Activated CD4-positive, alpha-beta T cell treated with anti-CD3 and anti-CD28 coated beads for 36 hours (primary cell): ENCODE results near the gene CACNA2D3. TPM values are rescaled to one million over a fixed set of nuclear protein-coding genes. Genes with fewer than 3 reads are reported as not detected.

Experiments
- ATAC-seq: fragments of 200-7000 bp; cut with Tn5 transposase; one replicate; pipeline ENCODE4 v1.10.0; 2021; ENCODE audit warnings: mild to moderate bottlenecking, moderate library complexity
- CTCF ChIA-PET: fragments of 350-600 bp; sonication (Branson Sonifier 250); formaldehyde crosslinking; loops from one replicate; lab custom pipeline; 2021; ENCODE audit warnings: antibody characterized with exemption; lab: Charles Lee
- POLR2A ChIA-PET: fragments of 350-600 bp; sonication (Branson Sonifier 250); formaldehyde crosslinking; loops from one replicate; lab custom pipeline; 2021; ENCODE audit warnings: antibody characterized with exemption, inconsistent platforms; lab: Charles Lee
- DNase-seq: peaks from one replicate; pipeline ENCODE4 v3.0.0-alpha.2; 2020
- H3K27ac Mint-ChIP-seq: one replicate; pipeline ENCODE4 v1.8.0; 2021; ENCODE audit warnings: mixed read lengths
- H3K27me3 Mint-ChIP-seq: one replicate; pipeline ENCODE4 v1.8.0; 2021; ENCODE audit warnings: mixed read lengths
- H3K36me3 Mint-ChIP-seq: one replicate; pipeline ENCODE4 v1.8.0; 2021; ENCODE audit warnings: low read depth, mixed read lengths
- H3K4me1 Mint-ChIP-seq: one replicate; pipeline ENCODE4 v1.8.0; 2021; ENCODE audit warnings: mixed read lengths
- H3K4me3 Mint-ChIP-seq: one replicate; pipeline ENCODE4 v1.8.0; 2021; ENCODE audit warnings: mild to moderate bottlenecking, moderate library complexity, mixed read lengths
- H3K9me3 Mint-ChIP-seq: one replicate; pipeline ENCODE4 v1.8.0; 2021; ENCODE audit warnings: low read depth, mixed read lengths
- intact Hi-C, 2 experiments: fragments of 100-400 bp; cut with DNase I in 1 of 2; cut with micrococcal nuclease in 1 of 2; formaldehyde crosslinking; loops; one replicate each; pipeline versions ENCODE4 v1.14.2 to v1.15.1; 2022 to 2024; cut with DNase I, micrococcal nuclease
- total RNA-seq, 2 experiments: library from RNA; stranded (reverse); gene quantifications; one replicate each; pipeline ENCODE4 v1.2.3, GENCODE V29; 2021

CACNA2D3 gene
- total RNA-seq, 2 experiments from 2014 or later: not detected

DNA sequence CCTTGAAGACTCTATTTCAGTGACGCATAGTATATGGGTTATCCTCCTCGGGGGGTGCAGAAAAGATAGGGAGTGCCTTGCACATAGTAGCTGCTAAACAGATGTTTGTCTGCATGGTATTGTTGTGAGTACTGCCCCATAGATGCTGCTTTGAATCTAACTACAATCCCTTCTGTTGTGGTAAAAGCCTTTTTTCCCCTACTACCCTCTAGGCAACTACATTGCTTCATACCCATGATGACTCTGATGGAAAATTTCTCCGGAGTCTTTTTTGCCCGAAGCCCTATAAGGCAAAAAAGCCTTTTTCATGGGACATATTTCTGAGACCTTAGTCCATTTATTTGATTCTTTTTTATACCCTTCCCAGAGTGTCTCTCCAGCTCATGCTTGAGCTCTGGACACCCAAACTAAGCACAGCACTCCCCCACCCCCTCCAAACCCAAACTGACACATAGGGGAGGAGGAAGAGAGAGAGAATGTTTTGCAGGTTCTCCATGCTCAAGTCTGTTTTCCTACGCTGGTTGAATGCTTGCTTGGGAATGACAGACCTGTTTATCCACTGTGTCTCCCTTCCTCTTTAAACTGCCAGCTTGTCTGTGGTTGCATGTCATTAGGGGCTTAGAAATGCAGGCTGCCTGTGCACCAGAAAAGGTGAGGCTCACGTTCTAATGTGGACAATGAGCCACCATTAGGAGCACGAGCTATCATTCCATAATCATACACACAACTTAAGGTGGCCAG is 752.6 kb downstream of the CACNA2D3 start:
- intact Hi-C loops: no loop called here
- no peaks in the 10 kb centered on the region for H3K27me3 Mint-ChIP-seq
- no peaks in the 10 kb centered on the region for H3K36me3 Mint-ChIP-seq
- DNase-seq (no peak), ATAC-seq (no peak)
- CTCF ChIA-PET: no interaction called here
- no peak overlapping the region for H3K4me3 Mint-ChIP-seq
- no peaks in the 10 kb centered on the region for H3K4me1 Mint-ChIP-seq
- POLR2A ChIA-PET: no interaction called here
- no peaks in the 10 kb centered on the region for H3K9me3 Mint-ChIP-seq
- no peak overlapping the region for H3K27ac Mint-ChIP-seq

DNA sequence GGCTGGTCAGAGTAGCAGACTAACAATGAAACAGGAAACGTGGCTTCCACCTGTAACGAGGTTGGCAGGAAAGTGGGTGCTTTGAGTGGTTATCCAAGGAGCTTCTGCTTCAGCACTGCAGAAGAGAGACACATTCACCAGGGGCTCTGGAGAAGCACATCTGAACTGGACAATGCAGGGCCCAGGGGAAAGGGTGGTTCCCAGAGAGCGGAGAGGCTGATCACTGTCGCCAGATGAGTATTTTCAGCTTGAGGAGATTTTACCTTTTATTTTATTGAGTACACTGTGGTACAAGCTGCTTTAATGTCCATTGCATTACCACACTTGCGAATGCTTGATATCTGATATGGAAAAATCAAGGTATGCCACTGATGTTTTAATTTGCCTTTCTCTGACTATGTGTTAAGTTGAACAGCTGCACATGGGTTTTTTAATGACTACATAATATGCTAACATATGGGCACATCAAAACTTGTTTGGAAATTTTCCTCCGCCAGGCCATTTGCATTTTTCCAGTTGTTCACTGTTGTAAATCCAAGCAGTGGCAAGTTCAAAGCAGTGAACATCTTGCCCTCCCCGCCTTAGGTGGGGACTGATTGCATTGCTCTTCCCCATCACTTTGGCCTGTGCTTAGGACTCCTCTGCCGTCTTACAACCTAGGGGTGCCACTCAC is 753.4 kb downstream of the CACNA2D3 start:
- CTCF ChIA-PET: no interaction called here
- intact Hi-C loops: no loop called here
- H3K9me3 Mint-ChIP-seq: no peaks in the 10 kb centered on the region
- no peaks in the 10 kb centered on the region for H3K27me3 Mint-ChIP-seq
- no peaks in the 10 kb centered on the region for H3K36me3 Mint-ChIP-seq
- POLR2A ChIA-PET: no interaction called here
- no peak overlapping the region for H3K4me3 Mint-ChIP-seq
- ATAC-seq (no peak), DNase-seq (no peak)
- no peak overlapping the region for H3K27ac Mint-ChIP-seq
- no peaks in the 10 kb centered on the region for H3K4me1 Mint-ChIP-seq

DNA sequence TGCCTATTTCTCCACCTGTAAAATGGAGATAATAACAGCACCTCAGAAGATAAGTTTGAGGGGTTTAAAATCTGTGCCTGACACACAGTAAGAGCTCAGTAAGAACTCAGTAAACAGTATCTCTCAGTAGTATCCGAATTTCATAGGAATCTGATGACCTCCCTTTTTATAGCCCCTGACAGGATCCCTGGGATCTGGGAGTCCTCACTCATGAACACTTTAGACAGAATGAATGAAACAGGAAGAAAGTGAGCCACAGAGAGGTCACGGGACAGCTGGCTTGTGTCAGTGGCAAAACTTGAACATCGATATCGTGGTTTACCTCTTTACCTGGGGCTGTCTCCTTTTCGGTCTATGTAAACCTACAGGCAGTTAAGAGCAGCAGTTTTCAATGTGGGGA is 754.3 kb downstream of the CACNA2D3 start:
- POLR2A ChIA-PET: no interaction called here
- no peak for DNase-seq
- no peak for ATAC-seq
- Mint-ChIP-seq H3K9me3 (no peaks in the 10 kb centered on the region), H3K4me1 (no peaks in the 10 kb centered on the region), H3K4me3 (no peak overlapping the region), H3K27me3 (no peaks in the 10 kb centered on the region), H3K27ac (no peak overlapping the region), H3K36me3 (no peaks in the 10 kb centered on the region)
- CTCF ChIA-PET: no interaction called here
- intact Hi-C loops: no loop called here

- ATAC-seq (no peak), DNase-seq (no peak)
- Mint-ChIP-seq H3K36me3 (no peaks in the 10 kb centered on the region), H3K27ac (no peak overlapping the region), H3K27me3 (no peaks in the 10 kb centered on the region), H3K9me3 (no peaks in the 10 kb centered on the region), H3K4me3 (no peak overlapping the region), H3K4me1 (no peaks in the 10 kb centered on the region)
- POLR2A ChIA-PET: no interaction called here
- intact Hi-C loops: no loop called here
- CTCF ChIA-PET: interaction anchor here (0.6 kb wide), 3 partner anchors 361 to 1443 kb away, joined by 3 to 4 read pairs (median 3); no protein-coding TSS in a partner anchor
Observed at GRCh38 chr3:54877730-54878129, 755.4 kb downstream of the CACNA2D3 start.

- no peak overlapping the region for H3K4me3 Mint-ChIP-seq
- no peak for ATAC-seq
Observed at GRCh38 chr3:54878145-54878544, 755.8 kb downstream of the CACNA2D3 start.

GRCh38 chr3:54882129-54882833 is 759.9 kb downstream of the CACNA2D3 start:
- ChIA-PET CTCF (no interaction called here), POLR2A (no interaction called here)
- H3K4me1 Mint-ChIP-seq: no peaks in the 10 kb centered on the region
- no peaks in the 10 kb centered on the region for H3K36me3 Mint-ChIP-seq
- intact Hi-C loops: no loop called here
- no peak for DNase-seq
- no peak for ATAC-seq
- H3K27ac Mint-ChIP-seq: no peak overlapping the region
- H3K9me3 Mint-ChIP-seq: no peaks in the 10 kb centered on the region
- H3K4me3 Mint-ChIP-seq: no peak overlapping the region
- H3K27me3 Mint-ChIP-seq: no peaks in the 10 kb centered on the region

More at GRCh38 chr3:54878145-54878544, 755.8 kb downstream of the CACNA2D3 start:
- no peaks in the 10 kb centered on the region for H3K4me1 Mint-ChIP-seq
- intact Hi-C loops: no loop called here
- no peaks in the 10 kb centered on the region for H3K36me3 Mint-ChIP-seq
- ChIA-PET POLR2A (no interaction called here), CTCF (interaction anchor here (0.6 kb wide), 3 partner anchors 360 to 1442 kb away, joined by 3 to 4 read pairs (median 3); no protein-coding TSS in a partner anchor)
- H3K27me3 Mint-ChIP-seq: no peaks in the 10 kb centered on the region
- no peak for DNase-seq
- no peaks in the 10 kb centered on the region for H3K9me3 Mint-ChIP-seq
- no peak overlapping the region for H3K27ac Mint-ChIP-seq

DNA sequence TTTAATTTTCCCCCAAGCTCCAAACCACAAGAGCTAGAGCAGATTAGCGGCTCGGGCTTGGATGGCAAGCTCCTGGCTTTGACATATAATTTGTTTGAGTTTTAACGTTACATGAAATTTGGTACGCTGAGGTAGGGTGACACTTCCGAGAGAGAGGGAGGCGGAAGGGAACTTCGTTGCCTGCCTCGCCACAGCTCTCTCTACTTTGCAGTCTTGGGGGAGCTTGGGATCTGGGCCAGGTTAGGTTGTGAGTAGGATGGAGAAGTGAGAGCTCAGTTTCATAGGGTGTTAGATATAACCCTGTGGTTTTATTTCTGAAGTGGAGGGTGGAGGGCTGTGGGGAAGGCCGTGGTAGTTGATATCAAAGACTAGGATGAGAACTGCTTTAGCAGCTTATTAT is 765.8 kb downstream of the CACNA2D3 start:
- Mint-ChIP-seq H3K27me3 (no peaks in the 10 kb centered on the region), H3K4me1 (no peaks in the 10 kb centered on the region), H3K4me3 (no peak overlapping the region), H3K36me3 (no peaks in the 10 kb centered on the region), H3K27ac (no peak overlapping the region), H3K9me3 (no peaks in the 10 kb centered on the region)
- intact Hi-C loops: no loop called here
- DNase-seq (no peak), ATAC-seq (no peak)
- CTCF ChIA-PET: no interaction called here
- POLR2A ChIA-PET: no interaction called here

DNA sequence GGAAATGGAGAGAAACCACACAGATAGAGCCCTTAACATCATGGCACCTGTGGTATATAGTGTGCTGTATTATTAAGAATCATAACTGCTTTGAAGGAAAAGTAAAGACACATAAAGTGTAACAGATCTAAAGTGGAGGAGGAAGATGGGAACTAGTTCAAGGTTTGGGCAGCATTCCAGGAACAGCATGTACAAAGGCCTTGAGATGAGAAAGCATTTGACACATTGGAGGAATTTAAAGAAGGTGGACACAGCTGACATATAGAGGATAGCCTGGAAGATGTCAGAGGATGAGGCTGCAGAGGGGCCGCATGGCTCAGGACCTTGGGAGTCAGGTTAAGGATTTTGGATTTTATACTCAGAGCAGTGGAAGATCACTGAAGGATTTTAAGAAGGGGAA is 766.5 kb downstream of the CACNA2D3 start:
- intact Hi-C loops: no loop called here
- H3K27me3 Mint-ChIP-seq: no peaks in the 10 kb centered on the region
- H3K4me3 Mint-ChIP-seq: no peak overlapping the region
- H3K36me3 Mint-ChIP-seq: no peaks in the 10 kb centered on the region
- no peak for ATAC-seq
- no peak overlapping the region for H3K27ac Mint-ChIP-seq
- CTCF ChIA-PET: no interaction called here
- POLR2A ChIA-PET: no interaction called here
- DNase-seq: no peak
- no peaks in the 10 kb centered on the region for H3K4me1 Mint-ChIP-seq
- no peaks in the 10 kb centered on the region for H3K9me3 Mint-ChIP-seq

- intact Hi-C loops: no loop called here
- Mint-ChIP-seq H3K36me3 (no peaks in the 10 kb centered on the region), H3K4me3 (no peak overlapping the region), H3K9me3 (no peaks in the 10 kb centered on the region), H3K4me1 (no peaks in the 10 kb centered on the region), H3K27ac (no peak overlapping the region), H3K27me3 (no peaks in the 10 kb centered on the region)
- ChIA-PET CTCF (interaction anchor here (0.7 kb wide), 1 partner anchor 274 kb away, joined by 5 read pairs; no protein-coding TSS in a partner anchor), POLR2A (no interaction called here)
- no peak for ATAC-seq
- no peak for DNase-seq
Observed at GRCh38 chr3:54889731-54890130, 767.4 kb downstream of the CACNA2D3 start.

GRCh38 chr3:54891540-54891897 is 769.2 kb downstream of the CACNA2D3 start:
- DNase-seq (no peak), ATAC-seq (no peak)
- H3K4me3 Mint-ChIP-seq: no peak overlapping the region
- H3K36me3 Mint-ChIP-seq: no peaks in the 10 kb centered on the region
- no peaks in the 10 kb centered on the region for H3K27me3 Mint-ChIP-seq
- ChIA-PET POLR2A (no interaction called here), CTCF (no interaction called here)
- intact Hi-C loops: no loop called here
- H3K27ac Mint-ChIP-seq: no peak overlapping the region
- no peaks in the 10 kb centered on the region for H3K9me3 Mint-ChIP-seq
- no peaks in the 10 kb centered on the region for H3K4me1 Mint-ChIP-seq

- ChIA-PET POLR2A (no interaction called here), CTCF (no interaction called here)
- no peaks in the 10 kb centered on the region for H3K9me3 Mint-ChIP-seq
- DNase-seq (no peak), ATAC-seq (no peak)
- no peaks in the 10 kb centered on the region for H3K36me3 Mint-ChIP-seq
- intact Hi-C loops: no loop called here
- no peaks in the 10 kb centered on the region for H3K4me1 Mint-ChIP-seq
- no peaks in the 10 kb centered on the region for H3K27me3 Mint-ChIP-seq
- no peak overlapping the region for H3K27ac Mint-ChIP-seq
- H3K4me3 Mint-ChIP-seq: no peak overlapping the region
Observed at GRCh38 chr3:54892168-54892567, 769.8 kb downstream of the CACNA2D3 start.

DNA sequence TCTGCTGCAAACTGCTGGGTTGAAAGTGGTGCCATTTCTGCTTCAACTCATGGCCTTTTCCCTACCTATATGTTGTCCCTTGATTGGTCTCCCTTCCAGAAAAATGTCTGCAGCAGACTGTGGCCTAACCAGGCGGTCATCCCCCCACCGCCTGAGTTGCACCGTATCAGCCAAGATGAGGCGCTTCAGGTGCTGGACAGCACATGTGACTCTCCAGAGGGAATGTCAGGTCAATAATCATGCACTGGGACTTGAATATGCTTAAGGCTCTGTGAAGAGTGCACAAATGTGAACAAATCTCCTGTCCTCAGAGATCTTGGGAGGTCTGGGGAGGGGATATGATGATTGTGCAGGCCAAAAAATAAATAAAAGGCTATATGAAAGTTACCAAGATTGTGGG is 773.3 kb downstream of the CACNA2D3 start:
- Mint-ChIP-seq H3K36me3 (no peaks in the 10 kb centered on the region), H3K27me3 (no peaks in the 10 kb centered on the region), H3K9me3 (peaks cover 1% of the 10 kb centered on the region), H3K4me1 (no peaks in the 10 kb centered on the region), H3K4me3 (no peak overlapping the region), H3K27ac (no peak overlapping the region)
- ChIA-PET CTCF (no interaction called here), POLR2A (no interaction called here)
- intact Hi-C loops: no loop called here
- DNase-seq: no peak
- ATAC-seq: no peak
